Myocyte (in vitro differentiated cells): ENCODE results near the gene GASK1A. TPM values are rescaled to one million over a fixed set of nuclear protein-coding genes. Genes with fewer than 3 reads are reported as not detected.

Source experiments
- DNase-seq: peaks from one replicate; pipeline ENCODE4 v3.0.0-alpha.2; 2012; ENCODE audit warnings: low read depth
- total RNA-seq: library from RNA; depleted of rRNA; stranded (reverse); fragments of >200 nt; gene quantifications from 2 replicates; pipeline ENCODE4 v1.2.3, GENCODE V29; 2014

The GASK1A gene
- total RNA-seq, 1 donor from 2014 or later: not detected

- no peak for DNase-seq
Observed at GRCh38 chr3:43013256-43013655, 34.1 kb downstream of the GASK1A start.

- no peak for DNase-seq
Observed at GRCh38 chr3:43013743-43014155, 34.6 kb downstream of the GASK1A start.

GRCh38 chr3:43014241-43014640 is 35.1 kb downstream of the GASK1A start:
- DNase-seq: no peak

GRCh38 chr3:43014956-43015355 is 35.8 kb downstream of the GASK1A start:
- DNase-seq: no peak

GRCh38 chr3:43015572-43015971 is 36.5 kb downstream of the GASK1A start:
- DNase-seq: no peak

- DNase-seq: no peak
Observed at GRCh38 chr3:43015991-43016865, 37.1 kb downstream of the GASK1A start.

GRCh38 chr3:43017004-43017403 is 37.9 kb downstream of the GASK1A start:
- no peak for DNase-seq

- no peak for DNase-seq
Observed at GRCh38 chr3:43017593-43018195, 38.6 kb downstream of the GASK1A start.

GRCh38 chr3:43018246-43018645 is 39.1 kb downstream of the GASK1A start:
- no peak for DNase-seq

- no peak for DNase-seq
Observed at GRCh38 chr3:43019006-43019809, 40.1 kb downstream of the GASK1A start.

GRCh38 chr3:43019826-43020225 is 40.7 kb downstream of the GASK1A start:
- no peak for DNase-seq

- no peak for DNase-seq
Observed at GRCh38 chr3:43021186-43021585, 42.1 kb downstream of the GASK1A start.

- DNase-seq: no peak
Observed at GRCh38 chr3:43022121-43022520, 43.0 kb downstream of the GASK1A start.

GRCh38 chr3:43023066-43023465 is 44.0 kb downstream of the GASK1A start:
- no peak for DNase-seq

- no peak for DNase-seq
Observed at GRCh38 chr3:43023746-43024145, 44.6 kb downstream of the GASK1A start.

- DNase-seq: no peak
Observed at GRCh38 chr3:43024181-43024885, 45.2 kb downstream of the GASK1A start.

- no peak for DNase-seq
Observed at GRCh38 chr3:43025423-43025822, 46.3 kb downstream of the GASK1A start.

GRCh38 chr3:43028001-43028400 is 48.9 kb downstream of the GASK1A start:
- no peak for DNase-seq

- DNase-seq: no peak
Observed at GRCh38 chr3:43028678-43029490, 49.8 kb downstream of the GASK1A start.

- DNase-seq: no peak
Observed at GRCh38 chr3:43030162-43030935, 51.2 kb downstream of the GASK1A start.
